CD4-positive, alpha-beta T cell treated with Interleukin-6 at 100 ng/mL for 8 hours (primary cell): ENCODE data around the gene NGEF.

Source experiments
- DNase-seq: peaks from one replicate; pipeline ENCODE4 v3.0.0-alpha.2; 2020; ENCODE audit warnings: mixed read lengths, low spot score

Gene NGEF

GRCh38 chr2:232884001-232884421 lies 129.0 kb downstream of the NGEF start:
- DNase-seq = no peak

- DNase-seq = no peak
These were observed 129.8 kb downstream of the NGEF start for GRCh38 chr2:232883116-232883721.

GRCh38 chr2:232882505-232883115 lies 130.4 kb downstream of the NGEF start:
- no peak for DNase-seq

DNA sequence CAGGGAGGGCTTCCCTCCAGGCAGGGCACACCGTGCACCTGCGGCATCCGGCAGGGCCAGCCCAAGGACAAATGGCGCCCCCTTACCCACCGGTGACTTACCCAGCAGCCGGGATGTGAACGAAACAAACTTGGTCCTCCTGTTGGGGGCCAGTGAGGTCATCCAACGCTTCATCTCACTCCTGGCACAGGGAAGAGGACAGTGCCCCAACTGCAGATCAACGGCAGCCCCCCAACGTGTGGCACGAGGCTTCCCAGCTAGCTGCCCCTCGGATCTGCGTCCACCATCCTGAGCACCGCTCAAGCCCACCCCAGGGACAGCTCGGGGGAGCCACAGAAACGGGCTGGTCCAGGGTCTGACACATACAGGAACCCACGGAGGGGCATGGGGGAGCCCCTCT lies 131.0 kb downstream of the NGEF start:
- DNase-seq = no peak

DNA sequence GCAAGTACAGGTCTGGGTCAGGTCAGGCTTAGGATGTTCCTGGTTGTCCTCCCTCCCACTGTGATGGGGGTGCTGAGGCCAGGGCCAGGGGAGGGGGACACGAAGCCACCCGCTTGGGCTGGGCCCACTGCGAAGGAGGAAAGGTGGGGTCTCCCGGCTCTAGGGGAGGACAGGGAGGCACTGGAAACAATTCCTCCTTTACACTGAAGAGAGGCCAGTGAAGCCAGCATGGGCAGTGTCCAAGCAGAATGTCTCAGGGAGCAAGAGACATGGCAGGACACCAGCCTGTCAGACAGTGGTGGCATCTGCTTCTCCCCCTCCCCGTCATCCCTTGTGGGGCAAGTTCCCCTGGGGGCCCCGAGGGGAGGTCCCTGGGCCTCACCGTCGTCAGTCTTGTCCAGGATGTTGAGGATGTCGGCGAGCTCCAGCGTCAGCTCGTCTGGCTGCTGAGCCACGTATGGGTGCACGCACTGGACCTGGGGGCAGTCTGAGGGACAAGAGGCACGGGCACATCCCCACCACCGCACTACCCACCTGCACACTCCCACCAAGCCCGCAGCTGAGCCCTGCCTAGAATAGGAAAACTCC lies 132.2 kb downstream of the NGEF start:
- no peak for DNase-seq

DNA sequence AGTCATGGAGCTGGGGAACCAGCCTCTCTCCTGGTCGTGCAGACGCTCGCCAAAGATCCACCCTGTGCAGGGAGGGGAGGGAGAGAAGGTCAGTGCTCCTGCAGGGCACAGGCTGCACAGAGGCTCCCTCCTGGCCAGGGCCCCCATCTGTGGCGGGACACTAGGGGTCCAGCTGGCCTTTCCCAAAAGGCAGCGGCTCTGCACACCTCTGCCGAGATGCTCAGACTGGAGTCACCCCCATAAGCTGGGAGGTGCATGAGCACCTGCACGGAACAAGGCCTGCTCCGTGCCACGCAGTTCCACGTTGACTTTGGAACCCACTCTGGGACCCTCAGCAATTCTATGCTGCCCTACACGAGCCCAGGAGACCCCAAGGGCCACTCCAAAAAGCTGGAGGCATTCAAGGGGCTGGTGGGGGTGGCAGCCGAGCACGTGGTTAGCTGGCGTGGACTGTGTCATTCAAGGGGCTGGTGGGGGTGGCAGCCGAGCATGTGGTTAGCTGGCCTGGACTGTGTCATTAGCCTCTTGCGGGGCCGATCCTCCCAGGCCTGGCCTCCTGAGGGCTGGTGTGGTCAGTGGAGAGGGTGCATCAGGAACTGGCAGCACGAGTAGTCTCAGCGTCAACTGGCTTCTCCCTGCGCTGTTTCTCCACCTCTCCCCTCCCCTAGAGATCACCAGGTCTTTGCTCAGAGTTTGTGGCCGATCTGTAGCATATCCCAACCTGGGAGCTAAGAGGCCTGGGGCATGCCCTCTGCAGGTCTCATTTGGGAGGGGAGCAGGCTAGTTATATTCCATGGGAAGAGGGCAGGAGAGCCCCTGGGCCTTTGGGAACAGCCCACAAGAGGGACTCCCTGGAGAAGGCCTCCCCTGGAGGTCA lies 133.2 kb downstream of the NGEF start:
- DNase-seq = no peak

GRCh38 chr2:232878855-232879617 lies 134.0 kb downstream of the NGEF start:
- DNase-seq = no peak

- DNase-seq = no peak
These were observed 135.0 kb downstream of the NGEF start for GRCh38 chr2:232877940-232878511.

- no peak for DNase-seq
These were observed 136.0 kb downstream of the NGEF start for GRCh38 chr2:232876978-232877441.

- no peak for DNase-seq
These were observed 136.7 kb downstream of the NGEF start for GRCh38 chr2:232876161-232876977.

DNA sequence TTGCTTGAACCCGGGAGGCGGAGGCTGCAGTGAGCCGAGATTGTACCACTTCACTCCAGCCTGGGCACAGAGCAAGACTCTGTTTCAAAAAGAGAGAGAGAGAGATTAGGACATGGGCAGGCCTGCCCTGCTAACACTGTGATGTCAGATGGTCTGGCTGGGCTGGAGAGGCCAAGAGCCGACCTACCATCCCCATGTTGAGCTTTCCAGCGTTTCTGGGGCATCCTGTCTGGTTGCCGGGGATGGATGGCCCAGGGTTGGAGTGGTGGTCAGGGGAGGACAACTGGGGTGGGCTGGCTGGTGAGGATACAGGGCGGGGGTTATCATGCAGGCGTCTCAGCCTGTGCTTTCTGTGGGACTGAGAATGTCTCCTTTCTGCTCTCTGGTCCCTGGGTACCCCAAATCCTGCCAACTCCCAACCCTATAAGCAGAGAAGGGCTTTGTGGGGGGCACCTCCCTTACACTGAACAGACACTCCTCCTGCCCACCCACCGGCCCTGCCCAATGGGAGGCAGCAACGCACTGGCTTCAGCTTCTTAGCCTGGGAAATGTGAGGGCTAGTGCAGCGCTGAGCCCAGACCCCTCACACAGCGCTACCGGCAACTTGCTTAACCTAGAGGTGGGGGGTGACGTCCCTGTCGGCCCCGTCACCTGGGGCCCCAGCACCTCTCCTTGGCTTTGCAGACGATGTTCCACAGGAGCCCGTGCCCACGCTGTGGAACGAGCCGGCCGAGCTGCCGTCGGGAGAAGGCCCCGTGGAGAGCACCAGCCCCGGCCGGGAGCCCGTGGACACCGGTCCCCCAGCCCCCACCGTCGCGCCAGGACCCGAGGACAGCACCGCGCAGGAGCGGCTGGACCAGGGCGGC lies 137.6 kb downstream of the NGEF start:
- DNase-seq = no peak

DNA sequence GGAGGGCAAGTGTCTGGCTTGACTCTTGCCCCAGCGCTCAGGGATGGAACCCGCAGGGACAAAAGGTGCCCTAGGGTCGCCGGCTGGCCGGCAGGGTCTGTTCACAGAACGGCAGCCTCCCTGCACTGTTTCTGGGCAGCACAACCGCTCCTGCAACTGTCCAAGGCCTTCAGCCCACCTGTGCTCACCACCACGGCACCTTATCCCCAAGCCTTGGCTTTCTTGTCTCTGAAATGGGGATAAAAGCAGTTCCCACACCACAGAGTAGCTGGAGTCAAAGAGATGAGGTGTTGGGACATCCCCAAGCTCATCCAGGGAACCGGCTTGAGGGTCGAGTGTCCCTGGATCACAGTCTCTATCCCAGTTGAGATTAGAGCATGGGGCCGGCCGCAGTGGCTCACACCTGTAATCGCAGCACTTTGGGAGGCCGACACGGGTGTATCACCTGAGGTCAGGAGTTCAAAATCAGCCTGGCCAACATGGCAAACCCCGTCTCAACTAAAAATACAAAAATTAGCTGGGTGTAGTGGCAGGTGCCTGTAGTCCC lies 138.3 kb downstream of the NGEF start:
- DNase-seq = no peak

DNA sequence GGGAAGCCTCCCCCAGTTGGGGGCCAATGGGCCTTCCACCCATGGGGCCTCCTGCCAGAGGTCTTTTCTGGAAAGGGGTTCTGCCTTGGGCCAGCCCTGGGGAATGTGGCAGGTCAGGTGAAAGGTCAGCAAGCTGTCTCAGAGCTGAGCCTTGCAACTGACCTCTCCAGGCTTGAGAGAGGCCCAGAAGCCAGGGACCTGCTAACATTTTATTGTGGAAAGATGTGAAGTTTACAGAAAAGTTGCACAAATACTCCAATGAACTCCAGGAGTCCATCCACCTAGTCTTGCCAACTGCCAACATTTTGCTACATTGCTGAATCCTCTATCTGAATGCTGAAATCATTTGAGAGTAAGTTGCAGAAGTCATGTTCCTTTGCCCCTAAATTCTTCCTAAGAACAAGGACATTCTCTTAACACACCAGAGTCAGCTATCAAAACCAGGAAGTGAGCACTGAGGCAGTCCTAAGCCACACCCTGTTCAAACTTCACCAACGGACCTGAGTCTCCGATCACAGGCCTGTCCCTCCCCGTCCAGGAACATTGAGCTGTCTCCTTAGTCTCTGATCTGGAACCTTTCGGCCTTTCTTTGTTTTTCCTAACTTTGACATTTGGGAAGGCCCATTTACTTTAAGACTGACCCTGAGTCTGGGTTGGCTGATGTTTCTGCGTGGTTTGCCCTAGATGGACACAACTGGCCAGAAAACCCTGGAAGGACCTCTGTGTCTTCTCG lies 139.0 kb downstream of the NGEF start:
- DNase-seq = no peak

- DNase-seq = no peak
These were observed 139.7 kb downstream of the NGEF start for GRCh38 chr2:232873292-232873908.

- no peak for DNase-seq
These were observed 140.2 kb downstream of the NGEF start for GRCh38 chr2:232872826-232873225.

DNA sequence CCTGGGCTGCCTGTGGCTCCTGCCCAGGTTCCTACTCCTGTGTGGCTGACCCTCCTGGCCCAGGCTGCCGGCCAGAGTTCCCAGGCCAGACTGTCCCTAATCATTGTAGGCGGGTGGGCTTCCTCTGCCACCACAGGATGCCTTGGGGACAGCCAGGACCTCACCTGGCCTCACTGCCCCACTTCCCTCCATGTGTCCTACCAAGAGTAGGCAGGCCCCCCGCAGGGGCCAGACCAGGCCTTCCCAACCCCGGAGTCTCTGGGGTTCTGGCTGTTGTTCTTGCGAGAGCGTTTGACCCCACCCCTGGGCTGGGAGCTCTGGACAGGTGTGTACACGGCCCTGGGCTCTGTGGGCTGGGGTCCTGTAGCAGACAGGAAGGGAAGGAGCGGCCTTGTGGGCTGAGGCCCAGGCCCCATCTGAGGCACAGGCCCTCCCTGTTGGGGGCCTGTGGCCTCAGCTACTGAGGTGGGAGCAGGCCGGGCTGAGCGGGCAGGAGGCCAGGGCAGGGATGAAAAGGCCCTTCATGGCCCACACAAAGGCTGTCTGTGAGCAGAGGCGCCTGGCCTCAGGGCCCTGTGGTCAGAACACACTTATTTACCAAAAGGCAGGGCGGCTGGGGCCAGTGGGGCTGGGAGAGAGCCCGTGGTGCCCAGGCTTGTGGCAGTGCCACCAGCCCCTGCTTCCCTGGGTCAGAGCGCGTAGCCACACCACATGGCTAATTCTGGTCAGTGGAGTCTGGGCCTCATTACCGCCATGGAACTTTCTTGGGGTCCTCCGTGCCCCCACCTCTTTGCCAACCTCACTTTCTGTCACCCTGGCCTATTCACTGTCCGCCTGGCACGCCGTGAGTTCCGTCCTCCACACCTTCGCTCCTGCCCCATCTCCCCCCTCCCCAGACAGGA lies 141.0 kb downstream of the NGEF start:
- DNase-seq = no peak

- DNase-seq = no peak
These were observed 141.6 kb downstream of the NGEF start for GRCh38 chr2:232871418-232871834.
